KMS-11 (cell line): ENCODE results near the gene HAT1.

Source experiments
- H2AFZ ChIP-seq: fragments of 200-600 bp; sonication (generic); 2 replicates; pipeline ENCODE4 v1.6.1; 2016; ENCODE audit warnings: antibody characterized with exemption, mixed run types, low read depth
- H3K27ac ChIP-seq: fragments of 200-600 bp; sonication (generic); 2 replicates; pipeline ENCODE4 v1.6.1; 2016; ENCODE audit warnings: mild to moderate bottlenecking, mixed run types
- H3K27me3 ChIP-seq: fragments of 200-600 bp; sonication (generic); 2 replicates; pipeline ENCODE4 v1.6.1; 2017; ENCODE audit warnings: mild to moderate bottlenecking, low read depth, mixed run types, moderate library complexity; ENCODE audit not compliant: insufficient read depth
- H3K36me3 ChIP-seq: fragments of 200-600 bp; sonication (generic); 2 replicates; pipeline ENCODE4 v1.6.1; 2017; ENCODE audit warnings: mild to moderate bottlenecking, mixed run types; ENCODE audit not compliant: insufficient read depth
- H3K4me1 ChIP-seq: fragments of 200-600 bp; sonication (generic); 2 replicates; pipeline ENCODE4 v1.6.1; 2016; ENCODE audit warnings: mild to moderate bottlenecking, low read depth, mixed run types; ENCODE audit not compliant: poor library complexity, severe bottlenecking
- H3K4me2 ChIP-seq: fragments of 200-600 bp; sonication (generic); 2 replicates; pipeline ENCODE4 v1.7.0; 2016; ENCODE audit warnings: mild to moderate bottlenecking, mixed run types
- H3K4me3 ChIP-seq: fragments of 200-600 bp; sonication (generic); IDR thresholded peaks from 2 replicates; pipeline ENCODE4 v1.6.1; 2017; ENCODE audit warnings: low read depth, low read length, mixed read lengths; ENCODE audit not compliant: insufficient read depth
- H3K79me2 ChIP-seq: fragments of 200-600 bp; sonication (generic); 2 replicates; pipeline ENCODE4 v1.6.1; 2016; ENCODE audit warnings: low read depth, mixed run types; ENCODE audit not compliant: insufficient read depth
- H3K9ac ChIP-seq: fragments of 200-600 bp; sonication (generic); 2 replicates; pipeline ENCODE4 v1.6.1; 2016; ENCODE audit warnings: mild to moderate bottlenecking, mixed run types
- H4K20me1 ChIP-seq: fragments of 200-600 bp; sonication (generic); 2 replicates; pipeline ENCODE4 v1.6.1; 2016; ENCODE audit warnings: mild to moderate bottlenecking, mixed run types; ENCODE audit not compliant: insufficient read depth
- TF ChIP-seq, protein P1 (sequence below): fragments of 200-600 bp; sonication (generic); conservative IDR thresholded peaks from 2 replicates; pipeline ENCODE4 v1.6.1; 2017; ENCODE audit warnings: low read depth, mild to moderate bottlenecking, antibody characterized with exemption, low read length, moderate library complexity, mixed read lengths

Gene HAT1

DNA sequence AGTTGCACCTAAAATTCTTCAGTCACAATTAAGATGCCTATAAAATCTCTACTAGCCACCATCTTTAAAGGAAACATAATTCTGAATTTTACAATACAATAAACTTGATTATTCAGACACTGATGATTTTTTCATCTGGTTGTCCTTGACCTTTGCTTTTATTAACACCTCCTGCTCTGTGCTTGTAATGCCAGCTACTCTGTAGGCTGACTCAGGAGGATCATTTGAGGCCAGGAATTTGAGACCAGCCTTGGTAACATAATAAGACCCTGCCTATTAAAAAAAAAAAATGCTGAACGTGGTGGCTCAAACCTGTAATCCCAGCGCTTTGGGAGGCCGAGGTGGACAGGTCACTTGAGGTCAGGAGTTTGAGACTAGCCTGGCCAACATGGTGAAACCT, 38.3 kb downstream of the HAT1 start:
- Histone ChIP-seq H3K27me3 (no peaks in the 10 kb centered on the region), H3K27ac (no peak overlapping the region), H3K36me3 (no peaks in the 10 kb centered on the region), H3K4me3 (no peak overlapping the region), H3K79me2 (no peaks in the 10 kb centered on the region), H4K20me1 (no peaks in the 10 kb centered on the region), H2AFZ (no peak overlapping the region), H3K9ac (no peak overlapping the region), H3K4me1 (no peaks in the 10 kb centered on the region), H3K4me2 (no peak overlapping the region)
- TF ChIP-seq, protein P1, sequence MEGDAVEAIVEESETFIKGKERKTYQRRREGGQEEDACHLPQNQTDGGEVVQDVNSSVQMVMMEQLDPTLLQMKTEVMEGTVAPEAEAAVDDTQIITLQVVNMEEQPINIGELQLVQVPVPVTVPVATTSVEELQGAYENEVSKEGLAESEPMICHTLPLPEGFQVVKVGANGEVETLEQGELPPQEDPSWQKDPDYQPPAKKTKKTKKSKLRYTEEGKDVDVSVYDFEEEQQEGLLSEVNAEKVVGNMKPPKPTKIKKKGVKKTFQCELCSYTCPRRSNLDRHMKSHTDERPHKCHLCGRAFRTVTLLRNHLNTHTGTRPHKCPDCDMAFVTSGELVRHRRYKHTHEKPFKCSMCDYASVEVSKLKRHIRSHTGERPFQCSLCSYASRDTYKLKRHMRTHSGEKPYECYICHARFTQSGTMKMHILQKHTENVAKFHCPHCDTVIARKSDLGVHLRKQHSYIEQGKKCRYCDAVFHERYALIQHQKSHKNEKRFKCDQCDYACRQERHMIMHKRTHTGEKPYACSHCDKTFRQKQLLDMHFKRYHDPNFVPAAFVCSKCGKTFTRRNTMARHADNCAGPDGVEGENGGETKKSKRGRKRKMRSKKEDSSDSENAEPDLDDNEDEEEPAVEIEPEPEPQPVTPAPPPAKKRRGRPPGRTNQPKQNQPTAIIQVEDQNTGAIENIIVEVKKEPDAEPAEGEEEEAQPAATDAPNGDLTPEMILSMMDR, result no peak

DNA sequence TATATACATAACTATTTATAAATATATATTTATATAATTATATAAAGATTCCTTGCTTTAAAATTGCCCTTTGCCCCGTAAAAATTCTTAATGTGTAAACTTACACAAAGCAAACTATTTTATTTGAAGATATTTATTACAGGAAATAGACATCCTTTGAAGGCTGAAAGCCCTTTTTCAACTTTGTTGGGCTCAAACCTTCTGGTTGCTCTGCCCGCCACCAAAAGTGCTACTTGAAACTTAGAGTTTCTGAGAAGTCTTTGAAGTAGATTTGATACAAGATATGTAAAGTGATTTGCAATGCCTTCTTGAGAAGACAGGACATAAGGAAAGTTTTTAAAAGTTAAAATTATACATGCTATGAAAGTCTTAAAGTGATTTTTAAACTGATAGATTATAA, 40.9 kb downstream of the HAT1 start:
- Histone ChIP-seq H3K27me3 (no peaks in the 10 kb centered on the region), H3K4me3 (no peak overlapping the region), H3K4me1 (no peaks in the 10 kb centered on the region), H4K20me1 (no peaks in the 10 kb centered on the region), H3K9ac (no peak overlapping the region), H2AFZ (no peak overlapping the region), H3K36me3 (peaks cover 5% of the 10 kb centered on the region; the same call in 1 of the 2 replicates), H3K79me2 (no peaks in the 10 kb centered on the region), H3K27ac (no peak overlapping the region), H3K4me2 (no peak overlapping the region)
- TF ChIP-seq, protein P1, result no peak

DNA sequence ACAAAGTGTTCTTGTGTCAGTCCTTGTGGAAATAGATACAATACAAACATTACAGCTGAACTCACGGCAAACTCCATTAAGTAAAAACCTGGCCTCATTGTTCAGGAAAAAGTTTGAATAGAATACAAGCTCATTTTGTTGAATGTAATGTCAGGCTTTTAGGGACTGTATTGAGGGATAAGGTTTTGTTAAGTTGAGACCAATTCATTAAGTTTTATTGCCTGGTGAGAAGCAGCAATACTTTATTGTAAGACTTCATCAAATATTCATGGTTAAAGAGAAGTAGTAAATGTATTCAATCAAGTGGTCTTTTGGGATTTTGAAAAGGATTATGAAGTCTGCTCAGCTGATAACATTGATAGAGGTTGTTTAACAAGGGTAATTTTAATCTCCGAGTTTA, 42.0 kb downstream of the HAT1 start:
- no peak overlapping the region for H3K4me2 ChIP-seq
- H3K36me3 ChIP-seq, result peaks cover 5% of the 10 kb centered on the region; the same call in 1 of the 2 replicates
- H3K4me3 ChIP-seq, result no peak overlapping the region
- no peaks in the 10 kb centered on the region for H3K27me3 ChIP-seq
- no peak overlapping the region for H2AFZ ChIP-seq
- no peaks in the 10 kb centered on the region for H4K20me1 ChIP-seq
- no peak overlapping the region for H3K27ac ChIP-seq
- no peaks in the 10 kb centered on the region for H3K4me1 ChIP-seq
- TF ChIP-seq, protein P1, result no peak
- H3K9ac ChIP-seq, result no peak overlapping the region
- H3K79me2 ChIP-seq, result no peaks in the 10 kb centered on the region

DNA sequence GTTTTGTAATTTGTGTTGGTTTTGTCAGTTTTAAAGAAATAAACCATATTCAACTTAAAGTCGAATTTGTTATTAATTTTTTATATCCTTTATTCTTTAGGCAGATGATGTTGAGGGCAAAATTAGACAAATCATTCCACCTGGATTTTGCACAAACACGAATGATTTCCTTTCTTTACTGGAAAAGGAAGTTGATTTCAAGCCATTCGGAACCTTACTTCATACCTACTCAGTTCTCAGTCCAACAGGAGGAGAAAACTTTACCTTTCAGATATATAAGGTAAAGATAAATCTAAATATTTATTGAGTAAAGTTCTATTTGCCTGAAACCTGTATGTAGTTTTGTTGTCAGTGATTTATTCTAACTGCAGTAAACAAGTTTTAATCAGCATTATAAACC, 43.0 kb downstream of the HAT1 start:
- TF ChIP-seq, protein P1, result no peak
- no peaks in the 10 kb centered on the region for H3K4me1 ChIP-seq
- H3K27ac ChIP-seq, result no peak overlapping the region
- H3K9ac ChIP-seq, result no peak overlapping the region
- no peak overlapping the region for H2AFZ ChIP-seq
- H3K79me2 ChIP-seq, result no peaks in the 10 kb centered on the region
- H3K4me3 ChIP-seq, result no peak overlapping the region
- peaks cover 5% of the 10 kb centered on the region; the same call in 1 of the 2 replicates for H3K36me3 ChIP-seq
- H3K27me3 ChIP-seq, result no peaks in the 10 kb centered on the region
- no peak overlapping the region for H3K4me2 ChIP-seq
- H4K20me1 ChIP-seq, result no peaks in the 10 kb centered on the region
